H1 (cell line): ENCODE measurements around the gene CHPF2. TPM values are rescaled to one million over a fixed set of nuclear protein-coding genes. Genes with fewer than 3 reads are reported as not detected.

Source experiments
- CTCF ChIA-PET: fragments of 300-600 bp; sonication (Branson Sonifier 250); formaldehyde crosslinking; loops from one replicate; lab custom pipeline; 2021; ENCODE audit not compliant: partially characterized antibody; lab: Charles Lee
- POLR2A ChIA-PET: fragments of 300-600 bp; sonication (Branson Sonifier 250); formaldehyde crosslinking; loops from one replicate; lab custom pipeline; 2021; ENCODE audit warnings: inconsistent platforms; ENCODE audit not compliant: partially characterized antibody; lab: Charles Lee
- DNase-seq, 2 experiments: peaks; one replicate each; pipeline versions ENCODE4 v3.0.0 to v3.0.0-alpha.2; 2010 to 2022; ENCODE audit warnings: low spot score in 2 of 2, low read depth in 1 of 2, mixed read lengths in 1 of 2
- FAIRE-seq: peaks from 2 replicates; lab custom pipeline; 2011; peaks lifted over from hg19 to GRCh38; lab: Jason Lieb, UNC
- H2AFZ ChIP-seq: 2 replicates; pipeline ENCODE4 v1.8.1; 2012; ENCODE audit warnings: low read length, inconsistent platforms
- H2AK5ac ChIP-seq: 2 replicates; pipeline ENCODE4 v1.6.1; 2013; ENCODE audit warnings: low read depth, low read length
- H2BK120ac ChIP-seq: replicated peaks from 2 replicates; pipeline ENCODE3; 2013; ENCODE audit warnings: low read depth, low read length, inconsistent platforms
- H2BK12ac ChIP-seq: 2 replicates; pipeline ENCODE4 v1.6.1; 2013; ENCODE audit warnings: low read depth, low read length
- H2BK15ac ChIP-seq: 2 replicates; pipeline ENCODE4 v1.6.1; 2013; ENCODE audit warnings: low read length
- H2BK20ac ChIP-seq: 2 replicates; pipeline ENCODE4 v1.6.1; 2013; ENCODE audit warnings: low read length
- H2BK5ac ChIP-seq: 2 replicates; pipeline ENCODE4 v1.6.1; 2013; ENCODE audit warnings: low read depth, low read length
- H3K14ac ChIP-seq: 2 replicates; pipeline ENCODE4 v1.6.1; 2013; ENCODE audit warnings: inconsistent platforms; ENCODE audit not compliant: insufficient read length
- H3K18ac ChIP-seq: 2 replicates; pipeline ENCODE4 v1.6.1; 2013; ENCODE audit warnings: low read length; ENCODE audit errors: extremely low read depth
- H3K23ac ChIP-seq: 2 replicates; pipeline ENCODE4 v1.6.1; 2013; ENCODE audit warnings: inconsistent platforms; ENCODE audit not compliant: insufficient read length
- H3K23me2 ChIP-seq: 2 replicates; pipeline ENCODE4 v1.6.1; 2013; ENCODE audit warnings: low read depth, low read length
- H3K27ac ChIP-seq: 2 replicates; pipeline ENCODE4 v1.6.1; 2011; ENCODE audit warnings: low read depth, low read length, inconsistent platforms
- H3K27me3 ChIP-seq, 4 experiments: replicated peaks in 1 of 4; 1 replicate in 1 of 4; 2 replicates in 3 of 4; pipeline versions ENCODE4 v1.6.1 to v1.8.1; 2011 to 2013; ENCODE audit warnings: low read length in 3 of 4, mild to moderate bottlenecking in 3 of 4, inconsistent platforms in 2 of 4, mixed read lengths in 2 of 4, moderate library complexity in 1 of 4; ENCODE audit not compliant: control insufficient read depth in 3 of 4, insufficient read depth in 3 of 4; ENCODE audit errors: extremely low read depth in 1 of 4
- H3K36me3 ChIP-seq, 4 experiments: 2 replicates each; pipeline versions ENCODE4 v1.6.1 to v1.8.1; 2011 to 2013; ENCODE audit warnings: mild to moderate bottlenecking in 4 of 4, low read length in 3 of 4, moderate library complexity in 2 of 4, control low read depth in 1 of 4, inconsistent platforms in 1 of 4; ENCODE audit not compliant: insufficient read depth in 4 of 4, control insufficient read depth in 2 of 4
- H3K4ac ChIP-seq: replicated peaks from 2 replicates; pipeline ENCODE3; 2013; ENCODE audit warnings: low read length, low read depth, mixed read lengths, inconsistent platforms; ENCODE audit not compliant: insufficient read length
- H3K4me1 ChIP-seq, 4 experiments: replicated peaks in 1 of 4; 1 replicate in 1 of 4; 2 replicates in 3 of 4; pipeline versions ENCODE4 v1.6.1 to v1.8.1; 2011 to 2013; ENCODE audit warnings: low read length in 3 of 4, inconsistent platforms in 2 of 4, mixed read lengths in 1 of 4; ENCODE audit not compliant: insufficient read depth in 4 of 4, control insufficient read depth in 3 of 4
- H3K4me2 ChIP-seq, 2 experiments: 2 replicates each; pipeline versions ENCODE4 v1.6.1 to v1.8.1; 2011 to 2013; ENCODE audit warnings: low read depth in 2 of 2, low read length in 2 of 2, control low read depth in 1 of 2, inconsistent platforms in 1 of 2, mild to moderate bottlenecking in 1 of 2; ENCODE audit not compliant: insufficient read depth in 1 of 2
- H3K4me3 ChIP-seq, 4 experiments: fragments of 200-600, 300-600 bp in 1 of 4; sonication (generic), shearing (Covaris generic), sonication (Bioruptor Twin) in 1 of 4; 2 replicates each; pipeline versions ENCODE4 v1.5.1 to v1.8.1; 2011 to 2016; ENCODE audit warnings: low read length in 4 of 4, low read depth in 3 of 4, control low read depth in 2 of 4, inconsistent platforms in 2 of 4, mild to moderate bottlenecking in 2 of 4, mixed read lengths in 1 of 4, moderate library complexity in 1 of 4; ENCODE audit not compliant: insufficient read depth in 2 of 4; ENCODE audit errors: extremely low read depth in 1 of 4
- H3K56ac ChIP-seq: replicated peaks from 2 replicates; pipeline ENCODE3; 2013; ENCODE audit warnings: low read depth, mild to moderate bottlenecking, mixed read lengths, low read length, inconsistent platforms; ENCODE audit not compliant: insufficient read length
- H3K79me1 ChIP-seq: 2 replicates; pipeline ENCODE4 v1.6.1; 2013; ENCODE audit warnings: low read depth, low read length, control low read depth
- H3K79me2 ChIP-seq, 2 experiments: 2 replicates each; pipeline versions ENCODE4 v1.6.1 to v1.8.1; 2012 to 2013; ENCODE audit warnings: low read length in 2 of 2, mild to moderate bottlenecking in 2 of 2, inconsistent platforms in 1 of 2; ENCODE audit not compliant: insufficient read depth in 2 of 2, control insufficient read depth in 1 of 2
- H3K9ac ChIP-seq, 4 experiments: replicated peaks in 1 of 4; 1 replicate in 1 of 4; 2 replicates in 3 of 4; pipeline versions ENCODE4 v1.6.1 to v1.8.1; 2011 to 2013; ENCODE audit warnings: low read depth in 3 of 4, low read length in 3 of 4, control low read depth in 2 of 4, mild to moderate bottlenecking in 2 of 4, moderate library complexity in 2 of 4, inconsistent platforms in 1 of 4; ENCODE audit errors: extremely low read depth in 1 of 4
- H3K9me3 ChIP-seq, 2 experiments: 2 replicates each; pipeline versions ENCODE4 v1.6.1 to v1.8.1; 2012 to 2013; ENCODE audit warnings: mild to moderate bottlenecking in 2 of 2, moderate library complexity in 2 of 2, control low read depth in 1 of 2, inconsistent platforms in 1 of 2, low read depth in 1 of 2, low read length in 1 of 2, mixed read lengths in 1 of 2; ENCODE audit not compliant: insufficient read depth in 2 of 2
- H4K20me1 ChIP-seq, 2 experiments: replicated peaks in 1 of 2; 2 replicates each; pipeline versions ENCODE3 to v1.8.1; 2011 to 2013; ENCODE audit warnings: inconsistent platforms in 2 of 2, low read length in 2 of 2, mild to moderate bottlenecking in 1 of 2; ENCODE audit not compliant: insufficient read depth in 2 of 2, control insufficient read depth in 1 of 2
- H4K5ac ChIP-seq: 2 replicates; pipeline ENCODE4 v1.6.1; 2013; ENCODE audit warnings: low read length, low read depth, mixed read lengths, inconsistent platforms; ENCODE audit not compliant: insufficient read length
- H4K8ac ChIP-seq: 2 replicates; pipeline ENCODE4 v1.8.0; 2013; ENCODE audit warnings: mild to moderate bottlenecking, moderate library complexity, low read length, inconsistent platforms; ENCODE audit not compliant: insufficient read depth; ENCODE audit errors: extremely low read depth
- H4K91ac ChIP-seq: replicated peaks from 2 replicates; pipeline ENCODE3; 2013; ENCODE audit warnings: low read length, mixed read lengths, inconsistent platforms; ENCODE audit not compliant: insufficient read length
- USF2 ChIP-seq: IDR thresholded peaks from 2 replicates; pipeline ENCODE4 v1.6.1; 2011; ENCODE audit warnings: low read length, improper control_type of control experiment
- WGBS, 2 experiments: shearing (Covaris generic) in 1 of 2; methylation state at CpG; one replicate each; pipeline versions ENCODE4 v1.1.6 to v1.1.7; 2013 to 2015; ENCODE audit warnings: low lambda C conversion rate in 2 of 2, mixed read lengths in 2 of 2, inconsistent platforms in 1 of 2, low coverage in 1 of 2, missing lambda C conversion rate in 1 of 2; ENCODE audit not compliant: insufficient replicate concordance in 2 of 2, insufficient coverage in 1 of 2, insufficient read length in 1 of 2; ENCODE audit errors: extremely low coverage in 1 of 2, missing lambda C conversion rate in 1 of 2; 5-methylcytosine and 5-hydroxymethylcytosine counted together
- polyA plus RNA-seq, 7 experiments: library from polyadenylated mRNA; depleted of rRNA in 3 of 7; stranded (reverse) in 5 of 7; unstranded in 2 of 7; fragments of >200 nt in 5 of 7; fragments of 200-250 nt in 2 of 7; gene quantifications; 1 replicate in 5 of 7; 2 replicates in 1 of 7; 4 replicates in 1 of 7; pipeline versions ENCODE4 v1.2.1 to v1.2.3, GENCODE V29; 2011 to 2013; ENCODE audit warnings: missing spikeins in 2 of 7, mixed read lengths in 2 of 7
- total RNA-seq: library from RNA; stranded (reverse); fragmentation: NEBNext Ultra II Directional; extraction: Animal tissue kit (Norgen Biotek cat#: 25700); gene quantifications from 2 replicates; pipeline ENCODE4 v1.2.1, GENCODE V29; 2021

The CHPF2 gene
- total and polyA plus RNA-seq, 2 of the 8 experiments (the other 6 are each of a cell fraction or from before 2014, with no cell fraction given), result 14.4 to 20.6 TPM

- 73% methylated on average over 9 of the region's 9 CpGs; no CpG with 5 or more reads in 1 of the 2 experiments for WGBS, 2 experiments
- Histone ChIP-seq H3K23me2 (peaks cover 13% of the 10 kb centered on the region), H2BK120ac (no peak overlapping the region), H4K91ac (no peak overlapping the region), H4K20me1 (peaks cover 0 to 14% of the 10 kb centered on the region in 2 experiments), H4K5ac (no peak overlapping the region), H3K18ac (no peak overlapping the region), H2AFZ (no peak overlapping the region), H3K27me3 (no peaks in the 10 kb centered on the region), H3K4me3 (peak overlapping the region in 3 of 4 experiments; percentile 72 to 96 (median 88); a peak in 5 of 8 replicates), H3K9ac (no peak overlapping the region), H3K27ac (no peak overlapping the region), H3K36me3 (peaks cover 8 to 24% (median 11%) of the 10 kb centered on the region in 4 experiments; a peak in 7 of 8 replicates), H2BK20ac (no peak overlapping the region), H2BK5ac (no peak overlapping the region), H2AK5ac (no peak overlapping the region), H3K23ac (no peak overlapping the region), H3K79me1 (peaks cover 14% of the 10 kb centered on the region), H3K79me2 (peaks cover 4 to 23% of the 10 kb centered on the region in 2 experiments; a peak in 3 of 4 replicates), H2BK15ac (no peak overlapping the region), H3K14ac (no peak overlapping the region), H2BK12ac (no peak overlapping the region), H4K8ac (no peak overlapping the region), H3K56ac (no peak overlapping the region), H3K4me2 (peak overlapping the region; percentile 75 to 94; a peak in 3 of 4 replicates), H3K4ac (no peak overlapping the region), H3K4me1 (peaks cover 3 to 7% (median 5%) of the 10 kb centered on the region in 4 experiments; a peak in 5 of 7 replicates), H3K9me3 (no peaks in the 10 kb centered on the region)
- ChIA-PET POLR2A (interaction anchor here (1.2 to 2.9 kb wide), 2 partner anchors 9 to 16 kb away, joined by 3 to 16 read pairs; no protein-coding TSS in a partner anchor), CTCF (interaction anchor here (1.4 to 6.8 kb wide), 2 partner anchors 10 to 70 kb away, joined by 5 to 71 read pairs; no protein-coding TSS in a partner anchor)
- FAIRE-seq (no peak), DNase-seq (no peak)
- no peak for TF ChIP-seq USF2
Measured at GRCh38 chr7:151233804-151234203, 1.5 kb downstream of the CHPF2 start.
